SJSA1 (cell line): ENCODE data around the gene OPRM1. TPM values are rescaled to one million over a fixed set of nuclear protein-coding genes. Genes with fewer than 3 reads are reported as not detected.

Experiments used
- DNase-seq, 2 experiments: peaks; one replicate each; pipeline ENCODE4 v3.0.0-alpha.2; 2015 to 2020; ENCODE audit warnings: low spot score in 2 of 2, low read depth in 1 of 2
- H3K27ac ChIP-seq: fragments of 250-450 bp; sonication (Bioruptor Pico); 2 replicates; pipeline ENCODE4 v1.5.1; 2020; ENCODE audit warnings: mild to moderate bottlenecking, moderate library complexity
- H3K27me3 ChIP-seq: fragments of 250-450 bp; sonication (Bioruptor Pico); replicated peaks from 2 replicates; pipeline ENCODE4 v1.5.1; 2020; ENCODE audit warnings: mild to moderate bottlenecking, moderate library complexity
- H3K36me3 ChIP-seq: fragments of 250-450 bp; sonication (Bioruptor Pico); 2 replicates; pipeline ENCODE4 v1.5.1; 2020; ENCODE audit warnings: mild to moderate bottlenecking
- H3K4me1 ChIP-seq: fragments of 250-450 bp; sonication (Bioruptor Pico); replicated peaks from 2 replicates; pipeline ENCODE4 v1.6.1; 2021; ENCODE audit warnings: mild to moderate bottlenecking
- H3K4me3 ChIP-seq: fragments of 250-450 bp; sonication (Bioruptor Pico); 2 replicates; pipeline ENCODE4 v1.5.1; 2020; ENCODE audit warnings: mild to moderate bottlenecking
- H3K9me3 ChIP-seq: fragments of 250-450 bp; sonication (Bioruptor Pico); replicated peaks from 2 replicates; pipeline ENCODE4 v1.5.1; 2020; ENCODE audit warnings: mild to moderate bottlenecking
- total RNA-seq: library from RNA; depleted of rRNA; stranded (reverse); fragments of >200 nt; shearing (Covaris generic); gene quantifications from 2 replicates; pipeline ENCODE4 v1.2.3, GENCODE V29; 2014

OPRM1 gene
- total RNA-seq, 1 experiment from 2014 or later, result not detected

DNA sequence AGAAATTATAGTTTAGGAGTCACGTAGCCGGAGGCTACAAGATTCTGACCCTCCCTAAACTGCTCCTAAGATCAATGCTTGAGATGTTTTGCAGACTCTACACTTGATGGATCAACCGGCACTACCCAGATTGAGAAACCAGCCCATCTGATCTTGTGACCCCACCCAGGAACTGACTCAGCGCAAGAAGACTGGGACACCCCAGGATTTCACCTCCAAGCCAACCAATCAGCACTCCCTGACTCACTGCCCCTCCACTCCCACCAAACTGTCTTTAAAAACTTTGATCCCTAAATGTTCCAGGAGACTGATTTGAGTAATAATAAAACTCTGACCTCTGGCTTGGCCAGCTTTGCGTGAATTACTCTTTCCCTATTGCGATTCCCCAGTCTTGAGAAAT, 99.8 kb downstream of the OPRM1 start:
- Histone ChIP-seq H3K27me3 (0 out of 2 replicates have a peak, but pooled peaks cover 3% of the 10 kb centered on the region), H3K36me3 (no peaks in the 10 kb centered on the region), H3K4me3 (no peak overlapping the region), H3K4me1 (no peaks in the 10 kb centered on the region), H3K9me3 (no peaks in the 10 kb centered on the region), H3K27ac (no peak overlapping the region)
- no peak for DNase-seq

DNA sequence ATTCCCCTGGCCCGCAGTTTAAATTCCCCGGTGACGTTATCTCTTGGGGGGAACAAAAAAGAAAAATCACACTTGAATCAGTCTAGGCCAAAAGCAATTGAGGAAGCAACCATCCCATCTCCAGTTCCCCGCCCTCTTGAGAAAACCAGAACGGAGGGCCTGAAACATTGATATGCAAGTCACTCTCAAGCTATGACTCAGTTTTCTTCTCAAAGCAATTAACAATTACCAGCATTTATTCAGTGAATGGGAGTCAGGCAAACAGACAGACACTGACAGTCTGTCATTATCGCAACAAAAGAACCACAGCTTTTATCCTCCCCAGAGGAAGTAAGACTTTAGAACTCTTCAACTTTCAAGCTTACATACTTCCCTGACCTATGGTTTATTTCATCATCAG, 100.9 kb downstream of the OPRM1 start:
- Histone ChIP-seq H3K4me1 (no peaks in the 10 kb centered on the region), H3K36me3 (no peaks in the 10 kb centered on the region), H3K4me3 (no peak overlapping the region), H3K27me3 (peaks cover 5% of the 10 kb centered on the region; the same call in 1 of the 2 replicates), H3K27ac (no peak overlapping the region), H3K9me3 (no peaks in the 10 kb centered on the region)
- DNase-seq, result no peak

DNA sequence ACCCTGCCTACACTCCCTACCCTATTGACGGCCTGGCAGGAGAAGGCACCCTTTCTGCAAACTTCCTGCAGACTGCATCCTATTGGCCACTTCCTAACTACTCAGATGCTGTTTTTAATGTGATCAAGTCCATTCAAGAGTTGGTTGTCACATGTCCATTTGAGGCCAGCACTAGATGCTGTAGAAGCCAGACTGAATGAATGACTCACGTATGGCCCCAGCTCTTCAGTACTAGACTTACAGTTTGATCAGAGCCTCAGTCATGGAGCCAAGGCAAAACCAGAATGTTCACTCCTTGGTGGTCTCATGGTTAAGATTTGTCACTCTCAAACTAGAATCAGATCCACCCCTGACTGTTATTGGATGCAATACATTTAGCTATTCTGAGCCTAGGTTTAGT, 101.7 kb downstream of the OPRM1 start:
- Histone ChIP-seq H3K4me1 (no peaks in the 10 kb centered on the region), H3K36me3 (no peaks in the 10 kb centered on the region), H3K9me3 (no peaks in the 10 kb centered on the region), H3K27me3 (peaks cover 9% of the 10 kb centered on the region; the same call in 1 of the 2 replicates), H3K27ac (no peak overlapping the region), H3K4me3 (no peak overlapping the region)
- DNase-seq, result no peak

DNA sequence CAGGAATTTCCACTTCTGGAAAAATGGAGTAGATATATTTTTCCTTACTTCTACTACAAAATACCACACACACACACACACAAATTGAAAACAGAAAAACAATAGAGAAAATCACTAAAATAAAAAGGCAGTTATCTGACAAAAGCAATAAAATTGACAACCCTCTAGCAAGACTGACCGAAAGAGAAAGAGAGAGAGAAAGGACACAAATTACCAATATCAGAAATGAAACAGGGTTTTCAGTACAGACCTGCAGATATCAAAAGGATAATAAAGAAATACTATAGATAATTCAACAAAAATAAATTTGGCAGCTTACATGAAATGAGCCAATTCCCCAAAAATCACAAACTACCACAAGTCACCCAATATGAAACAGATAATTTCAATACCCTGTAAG, 104.7 kb downstream of the OPRM1 start:
- Histone ChIP-seq H3K36me3 (no peaks in the 10 kb centered on the region), H3K4me3 (no peak overlapping the region), H3K27me3 (peaks cover 9% of the 10 kb centered on the region; the same call in 1 of the 2 replicates), H3K27ac (no peak overlapping the region), H3K9me3 (no peaks in the 10 kb centered on the region), H3K4me1 (no peaks in the 10 kb centered on the region)
- DNase-seq, result no peak

DNA sequence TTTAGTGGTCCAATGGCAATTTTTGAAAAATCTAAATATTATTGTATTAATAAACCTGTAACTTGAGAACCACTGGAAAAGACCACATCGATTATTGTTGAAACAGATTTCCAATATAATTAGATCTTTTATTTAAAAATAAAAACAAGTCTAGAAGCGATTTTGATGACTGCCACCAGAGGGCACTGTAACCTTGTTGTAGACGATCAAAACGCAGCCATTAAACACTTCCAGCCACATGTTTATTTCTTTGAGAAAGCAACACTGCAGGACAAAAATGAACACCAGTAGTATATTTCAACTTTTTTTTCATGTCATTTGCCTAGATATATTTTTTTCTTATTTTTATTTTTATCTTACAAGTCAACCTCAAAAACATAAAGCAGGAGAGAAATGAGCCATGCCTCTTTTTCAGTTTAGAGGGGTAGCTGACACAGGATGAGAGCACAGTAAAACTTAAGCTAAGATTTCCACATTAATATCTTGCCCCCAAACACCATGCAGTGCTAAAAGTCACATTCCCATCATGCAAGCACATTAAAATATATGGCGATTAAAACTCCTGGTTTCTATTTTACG, 115.4 kb downstream of the OPRM1 start:
- H3K4me1 ChIP-seq, result no peaks in the 10 kb centered on the region
- no peaks in the 10 kb centered on the region for H3K36me3 ChIP-seq
- peak in 1 of 2 experiments; percentile 46 for DNase-seq
- no peak overlapping the region for H3K27ac ChIP-seq
- no peak overlapping the region for H3K4me3 ChIP-seq
- H3K9me3 ChIP-seq, result no peaks in the 10 kb centered on the region
- H3K27me3 ChIP-seq, result no peaks in the 10 kb centered on the region

DNA sequence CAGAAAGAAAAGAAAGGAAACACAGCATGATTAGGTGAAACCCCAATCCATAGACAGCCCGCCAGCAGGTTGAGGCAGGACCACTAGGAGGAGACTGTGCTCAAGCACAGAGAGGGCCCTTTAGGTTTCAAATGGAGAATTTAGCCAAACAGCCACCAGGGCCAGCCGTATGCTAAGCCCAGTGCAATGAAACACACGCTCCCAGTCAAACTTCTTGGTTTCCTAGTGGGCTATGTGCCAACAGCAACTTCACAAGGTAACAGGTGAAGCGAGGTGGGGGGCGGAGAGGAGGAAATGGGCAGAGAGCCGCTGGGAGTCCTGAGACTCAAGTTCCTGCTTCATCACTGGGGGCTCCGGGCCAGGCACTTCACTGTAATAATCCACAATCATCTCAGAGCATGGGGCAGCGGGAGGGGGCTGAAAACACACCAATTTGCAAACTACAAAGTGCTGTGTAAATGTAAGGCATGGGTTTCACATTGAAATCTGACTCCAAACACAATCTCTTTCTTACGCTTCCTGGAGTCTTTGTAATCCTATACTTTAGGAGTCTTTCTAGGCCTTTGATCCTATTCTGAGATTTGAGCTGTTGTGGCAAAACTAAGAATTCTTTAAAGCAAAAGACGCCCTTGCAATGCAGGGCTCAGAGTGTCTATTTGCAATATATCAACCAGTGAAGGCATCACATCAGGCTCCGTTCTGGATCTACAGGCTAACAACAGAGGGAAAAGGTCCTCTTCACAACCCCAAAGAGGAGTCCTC, 117.3 kb downstream of the OPRM1 start:
- Histone ChIP-seq H3K27me3 (no peaks in the 10 kb centered on the region), H3K36me3 (no peaks in the 10 kb centered on the region)

DNA sequence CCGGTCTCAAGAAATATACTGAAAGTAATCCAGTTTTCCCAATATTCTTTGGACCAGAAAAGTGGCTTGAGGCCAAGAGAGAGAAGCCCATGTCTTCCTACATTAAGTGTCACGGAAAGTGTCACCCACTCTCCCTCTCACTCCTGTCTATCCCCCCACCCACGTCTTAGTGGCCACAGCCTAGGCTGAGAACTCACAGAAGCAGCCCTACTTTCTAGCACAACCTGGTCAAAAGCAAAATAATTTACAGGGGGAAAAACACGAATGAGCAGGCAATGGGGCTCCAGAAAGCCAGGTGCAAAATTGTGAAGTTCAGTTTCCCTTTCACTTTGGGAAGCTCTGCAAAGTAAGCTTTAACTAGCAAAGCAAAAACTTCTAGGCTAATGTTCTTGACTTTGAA, 118.0 kb downstream of the OPRM1 start:
- Histone ChIP-seq H3K4me3 (no peak overlapping the region), H3K9me3 (no peaks in the 10 kb centered on the region), H3K27ac (no peak overlapping the region), H3K4me1 (no peaks in the 10 kb centered on the region), H3K36me3 (no peaks in the 10 kb centered on the region), H3K27me3 (no peaks in the 10 kb centered on the region)
- DNase-seq, result no peak

More for the DNA sequence above, 117.3 kb downstream of the OPRM1 start:
- peak; percentile 40 to 54 for DNase-seq
- Histone ChIP-seq H3K4me3 (no peak overlapping the region), H3K27ac (no peak overlapping the region), H3K4me1 (no peaks in the 10 kb centered on the region), H3K9me3 (no peaks in the 10 kb centered on the region)

DNA sequence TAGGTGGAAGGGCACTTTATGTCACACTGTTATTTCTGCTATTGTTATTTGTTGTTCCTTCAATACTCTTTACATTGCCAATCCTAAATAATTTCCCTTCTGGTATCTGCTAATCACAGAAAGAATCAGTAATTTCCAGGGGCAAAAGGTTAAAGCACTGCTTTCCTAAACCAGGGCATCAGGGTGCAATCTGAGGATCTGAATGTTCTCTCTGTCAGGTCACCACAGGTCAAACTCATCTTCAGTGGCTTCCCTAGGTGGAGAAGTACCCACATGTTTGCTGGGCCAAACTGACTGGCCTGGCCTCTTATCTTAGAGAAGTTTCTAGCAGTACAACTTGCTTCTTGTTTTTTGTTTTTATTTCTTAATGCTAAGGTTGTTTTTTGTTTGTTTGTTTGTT, 118.7 kb downstream of the OPRM1 start:
- no peak for DNase-seq
- no peak overlapping the region for H3K27ac ChIP-seq
- no peaks in the 10 kb centered on the region for H3K9me3 ChIP-seq
- no peak overlapping the region for H3K4me3 ChIP-seq
- H3K4me1 ChIP-seq, result no peaks in the 10 kb centered on the region
- no peaks in the 10 kb centered on the region for H3K36me3 ChIP-seq
- H3K27me3 ChIP-seq, result no peaks in the 10 kb centered on the region

DNA sequence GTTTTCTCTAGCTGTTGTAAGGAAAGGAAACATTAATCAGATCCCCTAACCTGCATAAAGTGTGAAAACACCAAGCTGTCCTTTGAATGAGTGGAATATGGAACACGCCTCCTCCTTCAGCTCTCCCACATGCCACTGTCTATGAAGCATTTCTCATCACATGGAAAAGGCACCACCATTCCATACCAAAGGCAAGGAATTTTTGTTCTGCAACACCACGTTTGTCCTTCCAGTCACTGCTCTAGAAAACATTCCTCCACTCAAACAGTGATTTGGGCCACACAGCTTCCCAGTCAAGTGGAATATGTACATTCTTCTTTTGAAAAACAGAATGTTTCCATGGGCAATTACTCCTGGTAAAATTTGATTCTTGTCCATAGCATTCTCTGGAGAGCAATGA, 120.1 kb downstream of the OPRM1 start:
- no peak overlapping the region for H3K27ac ChIP-seq
- no peak overlapping the region for H3K4me3 ChIP-seq
- DNase-seq, result no peak
- no peaks in the 10 kb centered on the region for H3K4me1 ChIP-seq
- no peaks in the 10 kb centered on the region for H3K27me3 ChIP-seq
- H3K9me3 ChIP-seq, result no peaks in the 10 kb centered on the region
- no peaks in the 10 kb centered on the region for H3K36me3 ChIP-seq

DNA sequence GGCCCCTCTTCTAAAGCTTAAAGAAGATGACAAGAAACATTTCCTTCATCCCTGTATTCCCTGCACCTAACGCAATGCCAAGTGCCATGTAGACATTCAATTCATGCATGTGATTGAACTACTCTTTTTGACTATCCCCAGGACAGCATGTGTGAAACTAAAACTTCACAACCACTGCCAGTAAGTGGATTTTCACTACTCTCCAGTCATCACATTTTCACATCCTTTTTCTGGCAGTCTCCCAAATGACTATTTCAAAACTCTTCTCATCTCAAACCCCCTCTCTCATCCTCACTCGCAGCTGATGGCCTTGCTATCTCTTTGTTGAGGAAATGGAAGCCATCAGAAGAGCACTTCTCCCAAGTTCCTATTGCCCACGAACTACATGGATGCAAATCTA, 122.6 kb downstream of the OPRM1 start:
- no peak overlapping the region for H3K27ac ChIP-seq
- no peaks in the 10 kb centered on the region for H3K27me3 ChIP-seq
- H3K9me3 ChIP-seq, result no peaks in the 10 kb centered on the region
- DNase-seq, result no peak
- no peaks in the 10 kb centered on the region for H3K4me1 ChIP-seq
- H3K36me3 ChIP-seq, result no peaks in the 10 kb centered on the region
- no peak overlapping the region for H3K4me3 ChIP-seq

DNA sequence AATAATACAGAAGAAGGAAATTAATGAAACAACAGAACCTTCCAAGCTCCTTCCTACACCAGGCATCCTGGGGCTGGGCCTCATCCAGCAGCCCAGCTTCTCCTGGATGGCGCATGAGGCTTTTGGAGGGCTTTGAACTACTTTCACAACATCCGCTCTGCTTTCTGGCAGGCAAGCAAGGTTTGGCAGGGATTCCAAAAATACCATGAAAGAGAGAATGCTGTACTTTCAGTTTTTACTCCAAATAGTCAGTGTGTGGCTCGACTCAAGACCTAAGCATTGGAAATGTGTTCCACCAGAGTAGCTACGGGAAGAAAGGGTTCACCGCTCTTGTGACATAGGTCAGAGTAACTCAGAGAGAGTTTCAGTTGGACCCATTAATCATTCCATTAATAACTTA, 125.4 kb downstream of the OPRM1 start:
- no peak for DNase-seq
- H3K4me3 ChIP-seq, result no peak overlapping the region
- no peaks in the 10 kb centered on the region for H3K36me3 ChIP-seq
- H3K4me1 ChIP-seq, result no peaks in the 10 kb centered on the region
- H3K9me3 ChIP-seq, result no peaks in the 10 kb centered on the region
- no peak overlapping the region for H3K27ac ChIP-seq
- H3K27me3 ChIP-seq, result no peaks in the 10 kb centered on the region

DNA sequence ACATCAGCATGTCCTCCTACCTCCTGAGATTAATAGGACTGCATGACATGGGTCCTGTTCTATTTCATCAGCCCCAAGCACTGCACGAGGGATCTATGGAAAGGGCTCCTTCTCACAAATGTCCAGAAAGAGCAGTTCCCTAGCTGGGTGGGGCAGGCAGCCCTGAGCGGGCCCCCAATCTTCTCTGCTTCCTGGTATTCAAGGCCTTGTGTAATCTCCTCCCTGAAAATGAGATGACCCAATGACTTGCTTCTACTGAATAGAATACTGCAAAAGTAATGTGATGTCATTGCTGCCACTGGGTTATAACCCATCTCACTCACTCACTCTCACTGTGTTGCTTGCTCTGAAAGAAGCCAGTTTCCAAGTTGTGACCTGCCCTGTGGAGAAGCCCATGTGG, 126.4 kb downstream of the OPRM1 start:
- Histone ChIP-seq H3K36me3 (no peaks in the 10 kb centered on the region), H3K27me3 (no peaks in the 10 kb centered on the region), H3K27ac (no peak overlapping the region), H3K4me1 (no peaks in the 10 kb centered on the region), H3K9me3 (no peaks in the 10 kb centered on the region), H3K4me3 (no peak overlapping the region)
- DNase-seq, result no peak

DNA sequence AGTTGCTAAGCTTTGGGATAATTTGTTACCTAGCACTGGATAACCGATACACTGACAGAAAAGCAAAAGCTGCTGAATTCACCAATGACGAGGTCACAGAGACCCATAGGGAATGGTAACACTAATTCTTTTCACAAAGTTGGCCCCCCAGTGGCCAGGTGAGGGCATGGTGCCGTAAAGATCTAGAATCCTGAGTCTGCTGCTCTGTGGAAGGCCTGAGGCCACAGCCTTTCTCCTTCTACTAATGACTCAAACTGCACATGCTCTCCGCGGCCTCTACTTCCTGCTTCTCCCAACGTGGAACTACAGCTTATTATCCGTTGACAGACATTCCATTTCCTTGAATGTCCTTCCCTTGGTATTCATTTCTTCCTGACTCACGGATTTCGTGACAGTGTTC, 127.1 kb downstream of the OPRM1 start:
- H3K4me1 ChIP-seq, result no peaks in the 10 kb centered on the region
- H3K27ac ChIP-seq, result no peak overlapping the region
- H3K27me3 ChIP-seq, result no peaks in the 10 kb centered on the region
- H3K4me3 ChIP-seq, result no peak overlapping the region
- no peak for DNase-seq
- H3K36me3 ChIP-seq, result no peaks in the 10 kb centered on the region
- H3K9me3 ChIP-seq, result no peaks in the 10 kb centered on the region

DNA sequence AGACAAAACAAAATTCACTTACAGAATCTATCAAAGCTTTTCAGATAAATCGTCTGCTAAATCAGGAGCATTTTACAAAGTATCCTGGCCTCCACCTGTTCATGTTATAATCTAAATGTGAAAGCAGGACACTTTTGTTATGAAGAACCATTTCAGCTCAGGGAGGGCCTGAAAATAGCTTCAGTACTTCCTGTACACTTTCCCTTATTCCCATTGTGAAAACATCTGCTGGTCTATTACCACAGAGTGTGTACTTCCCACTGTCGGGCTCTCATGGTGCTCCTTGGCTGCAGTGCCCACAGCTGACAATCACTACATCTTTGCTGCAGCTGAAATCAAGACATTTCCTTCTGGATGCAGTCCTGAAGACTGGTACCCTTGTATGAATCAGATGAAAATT, 128.1 kb downstream of the OPRM1 start:
- no peak overlapping the region for H3K27ac ChIP-seq
- no peak overlapping the region for H3K4me3 ChIP-seq
- H3K27me3 ChIP-seq, result no peaks in the 10 kb centered on the region
- no peaks in the 10 kb centered on the region for H3K4me1 ChIP-seq
- H3K9me3 ChIP-seq, result no peaks in the 10 kb centered on the region
- no peak for DNase-seq
- H3K36me3 ChIP-seq, result no peaks in the 10 kb centered on the region
